Measurements from ENCODE around the gene EEF1A2. TPM values are rescaled to one million over a fixed set of nuclear protein-coding genes. Genes with fewer than 3 reads are reported as not detected.

Gene EEF1A2
- total RNA-seq, 4 donors from 2014 or later, result 2.1 to 4.7 (median 2.8) TPM; not detected in 1

DNA sequence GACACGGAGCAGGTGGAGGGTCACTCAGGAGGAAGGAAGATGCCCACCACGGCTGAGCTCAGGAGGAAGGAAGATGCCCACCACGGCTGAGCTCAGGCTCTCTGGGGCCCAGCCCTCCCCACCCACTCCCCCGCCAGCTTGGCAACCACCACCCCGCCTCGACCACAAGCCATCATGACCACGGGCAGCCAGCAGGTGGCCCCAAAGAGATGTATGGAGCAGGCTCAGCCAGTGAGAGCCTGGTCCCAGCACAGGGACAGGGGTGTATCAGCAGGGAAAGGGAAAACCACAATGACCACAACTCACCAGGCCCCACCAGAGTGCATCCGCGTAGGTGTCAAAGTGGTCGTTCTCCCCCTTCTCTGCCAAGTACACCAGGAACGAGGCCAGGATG, 56.8 kb downstream of the EEF1A2 start:
- TF ChIP-seq, protein P1, sequence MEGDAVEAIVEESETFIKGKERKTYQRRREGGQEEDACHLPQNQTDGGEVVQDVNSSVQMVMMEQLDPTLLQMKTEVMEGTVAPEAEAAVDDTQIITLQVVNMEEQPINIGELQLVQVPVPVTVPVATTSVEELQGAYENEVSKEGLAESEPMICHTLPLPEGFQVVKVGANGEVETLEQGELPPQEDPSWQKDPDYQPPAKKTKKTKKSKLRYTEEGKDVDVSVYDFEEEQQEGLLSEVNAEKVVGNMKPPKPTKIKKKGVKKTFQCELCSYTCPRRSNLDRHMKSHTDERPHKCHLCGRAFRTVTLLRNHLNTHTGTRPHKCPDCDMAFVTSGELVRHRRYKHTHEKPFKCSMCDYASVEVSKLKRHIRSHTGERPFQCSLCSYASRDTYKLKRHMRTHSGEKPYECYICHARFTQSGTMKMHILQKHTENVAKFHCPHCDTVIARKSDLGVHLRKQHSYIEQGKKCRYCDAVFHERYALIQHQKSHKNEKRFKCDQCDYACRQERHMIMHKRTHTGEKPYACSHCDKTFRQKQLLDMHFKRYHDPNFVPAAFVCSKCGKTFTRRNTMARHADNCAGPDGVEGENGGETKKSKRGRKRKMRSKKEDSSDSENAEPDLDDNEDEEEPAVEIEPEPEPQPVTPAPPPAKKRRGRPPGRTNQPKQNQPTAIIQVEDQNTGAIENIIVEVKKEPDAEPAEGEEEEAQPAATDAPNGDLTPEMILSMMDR (IDR thresholded peaks at IDR 0.05), result no peak
- ATAC-seq (ENCODE audit: low FRiP score) (no peak), DNase-seq (ENCODE audit: low spot score) (no peak)

DNA sequence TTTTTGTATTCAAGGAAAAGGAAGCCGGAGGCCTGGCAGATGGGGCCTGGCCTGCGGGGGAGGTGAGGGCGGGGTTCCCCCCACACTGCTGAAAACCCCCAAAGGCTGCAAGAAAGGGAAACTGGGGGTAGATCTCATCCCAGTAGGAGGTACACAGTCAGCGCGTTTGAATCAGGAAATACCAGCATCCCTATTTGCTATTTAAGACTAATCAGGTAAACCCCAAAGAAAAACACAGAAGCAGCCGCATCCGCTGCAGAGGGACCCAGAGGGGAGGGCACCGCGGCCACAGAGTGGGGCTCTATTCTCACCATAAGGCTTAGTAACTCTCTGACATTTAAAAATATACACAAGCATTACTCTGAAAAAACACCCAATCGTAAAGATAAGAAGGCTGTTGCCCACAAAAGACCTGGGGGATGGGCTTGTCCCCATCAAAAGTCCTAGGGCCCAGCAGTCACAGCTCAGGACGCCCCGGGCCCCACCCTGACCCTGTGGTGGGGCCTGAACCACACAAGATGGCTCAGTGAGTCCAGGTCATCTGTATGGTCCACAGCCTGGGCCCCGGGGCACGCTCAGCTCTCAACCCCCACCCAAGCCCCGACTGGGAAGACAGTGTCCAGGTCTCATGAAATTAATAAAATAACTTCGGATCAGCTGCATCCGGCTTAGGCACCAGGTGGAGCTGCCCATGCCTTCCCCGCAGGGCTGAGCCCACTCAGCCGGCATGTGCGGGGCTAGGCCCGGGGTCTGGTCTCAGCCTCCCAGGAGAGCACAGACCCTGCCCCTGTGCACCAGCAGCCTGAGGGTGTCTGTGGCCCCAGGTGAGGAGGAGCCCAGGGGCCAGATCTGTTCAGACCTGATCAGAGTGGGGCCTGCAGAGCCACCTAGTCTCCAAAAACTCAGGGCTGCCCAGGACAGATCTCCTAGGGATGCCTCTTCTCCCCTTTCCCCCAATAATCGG, 57.5 kb downstream of the EEF1A2 start:
- no peak for ATAC-seq (ENCODE audit: low FRiP score)

DNA sequence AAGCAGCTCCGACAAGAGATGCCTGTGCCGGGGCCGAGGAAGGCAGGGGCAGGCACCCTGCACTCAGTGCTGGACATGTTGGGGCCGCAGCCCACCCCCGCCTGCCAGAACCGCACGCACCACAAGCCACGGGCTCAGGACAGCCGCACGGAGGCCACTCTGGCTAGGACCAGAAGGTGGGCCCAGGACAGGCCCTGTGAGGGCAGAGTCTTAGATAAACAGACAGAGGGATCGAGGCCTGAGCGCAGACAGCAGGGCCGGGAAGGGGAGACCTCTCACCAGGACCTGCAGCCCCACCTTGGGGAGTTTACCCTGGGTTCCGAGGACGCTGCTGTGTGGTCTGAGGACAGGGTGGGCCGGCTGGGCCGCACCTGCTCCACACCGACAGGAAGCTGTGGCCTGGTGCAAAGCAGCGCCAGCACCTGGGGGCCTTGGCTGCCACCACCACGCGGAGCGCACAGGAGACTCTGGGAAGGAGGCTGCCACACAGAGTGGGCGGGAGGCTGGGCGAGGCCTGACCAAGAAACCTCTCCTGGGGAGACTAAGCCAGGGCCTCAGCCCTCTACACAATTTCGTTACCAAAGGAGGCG, 58.4 kb downstream of the EEF1A2 start:
- ATAC-seq (ENCODE audit: low FRiP score) (no peak), DNase-seq (ENCODE audit: low spot score) (no peak)
- TF ChIP-seq, protein P1 (IDR thresholded peaks at IDR 0.05), result no peak

More for the DNA sequence above, 57.5 kb downstream of the EEF1A2 start:
- TF ChIP-seq, protein P1 (IDR thresholded peaks at IDR 0.05), result no peak
- no peak for DNase-seq (ENCODE audit: low spot score)

DNA sequence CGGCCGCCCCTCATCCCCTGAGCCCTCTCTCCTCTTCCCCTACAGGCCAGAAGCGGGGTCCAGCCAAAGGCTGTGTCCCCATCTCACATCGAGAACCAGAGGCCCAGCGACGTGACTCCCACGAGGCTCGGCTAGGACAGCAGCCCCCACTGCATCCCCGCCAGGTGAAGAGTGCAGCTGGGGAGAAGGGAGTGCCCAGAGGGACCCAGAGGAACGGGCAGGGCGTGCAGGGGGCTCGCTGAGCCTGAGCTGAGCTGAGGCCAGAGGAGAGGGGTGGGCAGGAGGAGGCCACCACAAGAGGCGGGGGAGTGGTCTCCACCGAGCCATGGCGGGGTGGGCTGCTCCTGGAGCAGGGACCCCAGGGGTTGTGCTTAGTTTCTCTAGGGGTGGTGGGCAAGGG, 59.0 kb downstream of the EEF1A2 start:
- TF ChIP-seq, protein P1 (IDR thresholded peaks at IDR 0.05), result no peak
- no peak for DNase-seq (ENCODE audit: low spot score)
- no peak for ATAC-seq (ENCODE audit: low FRiP score)

DNA sequence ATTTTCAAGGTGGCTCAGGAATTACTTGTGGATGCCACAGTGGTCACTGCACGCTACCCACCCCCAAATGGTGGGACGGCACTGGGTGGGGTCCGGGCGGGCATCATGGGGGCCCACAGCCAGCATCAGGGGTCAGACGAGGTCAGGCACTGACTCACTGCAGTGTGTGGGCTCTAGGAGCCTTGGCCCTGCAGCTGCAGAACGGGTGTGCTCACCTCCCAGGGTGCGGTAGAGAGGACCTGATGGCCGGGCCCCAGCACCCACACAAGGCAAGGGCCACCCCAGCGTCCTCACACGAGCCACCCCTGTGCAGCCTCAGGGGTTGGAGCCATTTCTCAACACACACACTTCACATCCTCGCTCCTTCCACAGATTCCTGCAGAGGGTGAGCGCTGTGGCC, 60.8 kb downstream of the EEF1A2 start:
- TF ChIP-seq, protein P1 (IDR thresholded peaks at IDR 0.05), result no peak
- ATAC-seq (ENCODE audit: low FRiP score) (no peak), DNase-seq (ENCODE audit: low spot score) (no peak)

Other genes starting within 250 kb of the EEF1A2 start
- not detected for gene NKAIN4, start 244.6 kb downstream of the EEF1A2 start, total RNA-seq
- gene ARFGAP1, start 226.3 kb downstream of the EEF1A2 start, total RNA-seq, result 10 to 100 TPM; 29.2 to 59.7 (median 41.3) TPM
- gene COL20A1, start 205.9 kb downstream of the EEF1A2 start, total RNA-seq, result not detected
- not detected for gene CHRNA4, start 137.7 kb downstream of the EEF1A2 start, total RNA-seq
- not detected for gene KCNQ2, start 26.4 kb downstream of the EEF1A2 start, total RNA-seq
- 100 to 1,000 TPM in 1 of 4 donors, 10 to 100 TPM in 3; 22.2 to 108 (median 75.8) TPM for gene PPDPF, start 21.7 kb upstream of the EEF1A2 start, total RNA-seq
- under 1 TPM in 3 of 4 donors, not detected in 1; 0.12 to 0.63 (median 0.28) TPM for gene PTK6, start 38.3 kb upstream of the EEF1A2 start, total RNA-seq
- gene SRMS, start 48.7 kb upstream of the EEF1A2 start, total RNA-seq, result not detected
- gene FNDC11, start 55.1 kb upstream of the EEF1A2 start, total RNA-seq, result under 1 TPM in 2 of 4 donors, not detected in 2; 0.19 to 0.38 TPM
- 10 to 100 TPM; 12.1 to 58.1 (median 31.8) TPM for gene HELZ2, start 75.2 kb upstream of the EEF1A2 start, total RNA-seq
- gene GMEB2, start 128.0 kb upstream of the EEF1A2 start, total RNA-seq, result 10 to 100 TPM in 1 of 4 donors, 1 to 10 TPM in 3; 6.6 to 12.8 (median 9.2) TPM
- 10 to 100 TPM in 2 of 4 donors, 1 to 10 TPM in 2; 7.6 to 17.4 (median 12.0) TPM for gene STMN3, start 154.3 kb upstream of the EEF1A2 start, total RNA-seq
- 10 to 100 TPM; 10.2 to 34.4 (median 21.6) TPM for gene RTEL1, start 159.2 kb upstream of the EEF1A2 start, total RNA-seq
- 10 to 100 TPM; 10.5 to 91.9 (median 12.3) TPM for gene TNFRSF6B, start 197.6 kb upstream of the EEF1A2 start, total RNA-seq
- 10 to 100 TPM; 25.5 to 44.3 (median 40.9) TPM for gene ARFRP1, start 208.9 kb upstream of the EEF1A2 start, total RNA-seq
- 10 to 100 TPM; 13.2 to 34.5 (median 20.6) TPM for gene ZGPAT, start 209.0 kb upstream of the EEF1A2 start, total RNA-seq
- 10 to 100 TPM in 2 of 4 donors, 1 to 10 TPM in 2; 7.4 to 21.1 (median 14.0) TPM for gene LIME1, start 237.6 kb upstream of the EEF1A2 start, total RNA-seq
- 10 to 100 TPM; 25.3 to 82.0 (median 40.9) TPM for gene SLC2A4RG, start 240.7 kb upstream of the EEF1A2 start, total RNA-seq